HL-60/S4 treated with phorbol 12-myristate 13-acetate at 8.2 ng/mL for 4 days and 3 days (cell line): ENCODE data around the gene ITGB8.

Source experiments
- in situ Hi-C: fragments of 300-500 bp; cut with MboI; formaldehyde crosslinking; loops from 2 replicates; pipeline ENCODE4 v1.15.0; 2022; ENCODE audit warnings: low sequenced_read_pairs

ITGB8 gene

GRCh38 chr7:20331910-20332813 is 1.5 kb downstream of the ITGB8 start:
- in situ Hi-C loops: loop anchor here (25.0 kb wide), 1 partner anchor 570 kb away; the partner anchor contains the start of gene TMEM196

GRCh38 chr7:20338285-20338684 is 7.6 kb downstream of the ITGB8 start:
- in situ Hi-C loops: loop anchor here (25.0 kb wide), 1 partner anchor 576 kb away; the partner anchor contains the start of gene TMEM196

GRCh38 chr7:20340839-20341238 is 10.1 kb downstream of the ITGB8 start:
- in situ Hi-C loops: loop anchor here (25.0 kb wide), 1 partner anchor 579 kb away; the partner anchor contains the start of gene TMEM196

GRCh38 chr7:20343205-20343604 is 12.5 kb downstream of the ITGB8 start:
- in situ Hi-C loops: loop anchor here (25.0 kb wide), 1 partner anchor 581 kb away; the partner anchor contains the start of gene TMEM196

- in situ Hi-C loops: loop anchor here (25.0 kb wide), 1 partner anchor 582 kb away; the partner anchor contains the start of gene TMEM196
Observed at GRCh38 chr7:20343941-20344340, 13.2 kb downstream of the ITGB8 start.

- in situ Hi-C loops: loop anchor here (25.0 kb wide), 1 partner anchor 582 kb away; the partner anchor contains the start of gene TMEM196
Observed at GRCh38 chr7:20344396-20344795, 13.7 kb downstream of the ITGB8 start.

GRCh38 chr7:20346577-20346976 is 15.9 kb downstream of the ITGB8 start:
- in situ Hi-C loops: loop anchor here (25.0 kb wide), 1 partner anchor 584 kb away; the partner anchor contains the start of gene TMEM196

- in situ Hi-C loops: loop anchor here (25.0 kb wide), 1 partner anchor 585 kb away; the partner anchor contains the start of gene TMEM196
Observed at GRCh38 chr7:20347680-20348079, 17.0 kb downstream of the ITGB8 start.

GRCh38 chr7:20348125-20348807 is 17.6 kb downstream of the ITGB8 start:
- in situ Hi-C loops: loop anchor here (25.0 kb wide), 1 partner anchor 586 kb away; the partner anchor contains the start of gene TMEM196

GRCh38 chr7:20350518-20350951 is 19.8 kb downstream of the ITGB8 start:
- in situ Hi-C loops: no loop called here

GRCh38 chr7:20350996-20351692 is 20.4 kb downstream of the ITGB8 start:
- in situ Hi-C loops: no loop called here

GRCh38 chr7:20351901-20352300 is 21.2 kb downstream of the ITGB8 start:
- in situ Hi-C loops: no loop called here

- in situ Hi-C loops: no loop called here
Observed at GRCh38 chr7:20352573-20353306, 22.0 kb downstream of the ITGB8 start.

- in situ Hi-C loops: no loop called here
Observed at GRCh38 chr7:20354610-20355528, 24.2 kb downstream of the ITGB8 start.

- in situ Hi-C loops: no loop called here
Observed at GRCh38 chr7:20358106-20358505, 27.4 kb downstream of the ITGB8 start.

GRCh38 chr7:20358762-20359282 is 28.1 kb downstream of the ITGB8 start:
- in situ Hi-C loops: no loop called here

- in situ Hi-C loops: no loop called here
Observed at GRCh38 chr7:20359341-20359963, 28.8 kb downstream of the ITGB8 start.

- in situ Hi-C loops: no loop called here
Observed at GRCh38 chr7:20362574-20363253, 32.0 kb downstream of the ITGB8 start.
